Natural killer cell (primary cell): ENCODE data around the gene SULF2. TPM values are rescaled to one million over a fixed set of nuclear protein-coding genes. Genes with fewer than 3 reads are reported as not detected.

Experiments used
- ATAC-seq, 3 donors: fragments of 150-1000 bp in 2 of 3; fragments of 200-7000 bp in 1 of 3; cut with Tn5 transposase; 1 replicate in 1 of 3; 2 replicates in 2 of 3; pipeline ENCODE4 v1.10.0; 2021; ENCODE audit warnings: mild to moderate bottlenecking in 2 of 3, moderate library complexity in 2 of 3
- DNase-seq, 2 donors: peaks; one replicate each; pipeline versions ENCODE4 v3.0.0 to v3.0.0-alpha.2; 2013 to 2021; ENCODE audit warnings: mixed read lengths in 1 of 2
- H3K27ac ChIP-seq: one replicate; pipeline ENCODE4 v1.5.1; 2013; ENCODE audit warnings: mild to moderate bottlenecking, low read length
- H3K27me3 ChIP-seq: one replicate; pipeline ENCODE4 v1.6.1; 2013; ENCODE audit warnings: low read length; ENCODE audit not compliant: control insufficient read depth, insufficient read depth
- H3K36me3 ChIP-seq: one replicate; pipeline ENCODE4 v1.6.1; 2013; ENCODE audit warnings: low read length; ENCODE audit not compliant: control insufficient read depth, insufficient read depth
- H3K4me1 ChIP-seq: one replicate; pipeline ENCODE4 v1.6.1; 2013; ENCODE audit warnings: low read length; ENCODE audit not compliant: control insufficient read depth, insufficient read depth
- H3K4me3 ChIP-seq: one replicate; pipeline ENCODE4 v1.5.1; 2013; ENCODE audit warnings: low read length
- H3K9me3 ChIP-seq: one replicate; pipeline ENCODE4 v1.6.1; 2013; ENCODE audit warnings: low read length; ENCODE audit not compliant: control insufficient read depth, insufficient read depth
- H3K27ac Mint-ChIP-seq, 2 donors: one replicate each; pipeline ENCODE4 v1.8.0; 2022; ENCODE audit warnings: mild to moderate bottlenecking in 2 of 2, mixed read lengths in 2 of 2, moderate library complexity in 1 of 2
- H3K27me3 Mint-ChIP-seq, 2 donors: one replicate each; pipeline ENCODE4 v1.8.0; 2022; ENCODE audit warnings: low read depth in 2 of 2, mixed read lengths in 2 of 2
- H3K36me3 Mint-ChIP-seq: one replicate; pipeline ENCODE4 v1.8.0; 2022; ENCODE audit warnings: mixed read lengths
- H3K4me1 Mint-ChIP-seq, 2 donors: one replicate each; pipeline ENCODE4 v1.8.0; 2022; ENCODE audit warnings: mixed read lengths in 2 of 2
- H3K4me3 Mint-ChIP-seq: one replicate; pipeline ENCODE4 v1.8.0; 2022; ENCODE audit warnings: mild to moderate bottlenecking, moderate library complexity, mixed read lengths
- H3K9me3 Mint-ChIP-seq, 2 donors: one replicate each; pipeline ENCODE4 v1.8.0; 2022; ENCODE audit warnings: mixed read lengths in 2 of 2
- WGBS: methylation state at CpG from one replicate; pipeline ENCODE4 v1.1.7; 2013; ENCODE audit warnings: missing lambda C conversion rate; ENCODE audit not compliant: insufficient coverage; 5-methylcytosine and 5-hydroxymethylcytosine counted together
- intact Hi-C: fragments of 100-400 bp; cut with micrococcal nuclease; formaldehyde crosslinking; loops from one replicate; pipeline ENCODE4 v1.14.2; 2022
- total RNA-seq, 4 donors: library from RNA; stranded (reverse); fragments of 120-200 nt in 1 of 4; gene quantifications; one replicate each; pipeline versions ENCODE4 v1.2.3 to v1.2.4, GENCODE V29; 2013 to 2022
- TF ChIP-seq, protein P1 (sequence below): fragments of 200-600 bp; IDR thresholded peaks from one replicate; pipeline ENCODE4 v1.8.0; 2022; ENCODE audit warnings: antibody characterized with exemption

SULF2 gene
- total RNA-seq, 3 donors from 2014 or later (not counting 1 experiment from before 2014, with no cell fraction given) = 8.1 to 48.7 (median 12.3) TPM

DNA sequence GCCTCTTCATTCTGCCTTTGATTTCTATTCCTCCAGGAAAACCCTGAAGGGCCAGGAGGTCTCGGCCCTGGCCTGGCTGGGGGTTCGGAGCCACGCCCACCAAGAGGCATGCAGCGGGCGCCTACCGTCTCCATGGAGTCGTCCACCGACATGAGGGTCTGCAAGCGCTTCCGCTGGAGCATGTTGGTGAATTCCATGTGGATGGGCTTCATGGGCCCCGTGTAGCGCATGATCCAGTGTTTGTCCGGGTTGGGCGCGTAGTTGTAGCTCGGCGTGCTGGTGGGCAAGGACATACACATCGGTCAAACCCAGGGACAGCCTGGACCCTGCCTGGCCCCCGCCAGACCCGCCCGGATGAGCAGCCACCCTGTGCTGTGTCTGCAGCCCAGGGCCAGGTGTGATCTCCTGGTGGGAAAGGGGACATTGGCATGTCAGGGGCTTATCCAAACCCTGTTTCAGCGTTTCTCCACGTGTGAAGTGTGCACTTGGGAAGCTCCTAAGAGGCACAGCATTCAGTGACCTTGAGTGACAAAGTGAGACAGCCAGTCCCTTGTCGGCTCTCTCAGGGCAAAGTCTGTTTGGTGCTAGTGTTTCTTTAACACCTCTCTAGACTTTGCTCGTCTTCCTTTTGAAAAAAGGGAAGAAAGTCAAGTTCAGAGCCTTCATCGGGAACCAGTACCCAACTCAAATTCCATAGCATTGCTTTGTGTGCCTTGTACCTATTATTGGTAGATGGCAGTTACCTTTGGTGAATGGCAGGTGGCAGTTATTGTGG, 100.8 kb downstream of the SULF2 start:
- Histone ChIP-seq H3K4me3 (no peak overlapping the region), H3K4me1 (no peaks in the 10 kb centered on the region), H3K9me3 (no peaks in the 10 kb centered on the region), H3K27me3 (no peaks in the 10 kb centered on the region), H3K36me3 (no peaks in the 10 kb centered on the region), H3K27ac (no peak overlapping the region)
- intact Hi-C loops = no loop called here
- DNase-seq = no peak
- H3K9me3 Mint-ChIP-seq = no peaks in the 10 kb centered on the region
- H3K27ac Mint-ChIP-seq = no peak overlapping the region
- H3K36me3 Mint-ChIP-seq = no peaks in the 10 kb centered on the region
- H3K27me3 Mint-ChIP-seq = peaks cover 0 to 6% of the 10 kb centered on the region in 2 donors
- H3K4me1 Mint-ChIP-seq = peaks cover under 1% of the 10 kb centered on the region in 2 donors
- WGBS = 85% methylated on average over 26 of the region's 26 CpGs
- no peak for ATAC-seq
- no peak overlapping the region for H3K4me3 Mint-ChIP-seq
- TF ChIP-seq, protein P1, sequence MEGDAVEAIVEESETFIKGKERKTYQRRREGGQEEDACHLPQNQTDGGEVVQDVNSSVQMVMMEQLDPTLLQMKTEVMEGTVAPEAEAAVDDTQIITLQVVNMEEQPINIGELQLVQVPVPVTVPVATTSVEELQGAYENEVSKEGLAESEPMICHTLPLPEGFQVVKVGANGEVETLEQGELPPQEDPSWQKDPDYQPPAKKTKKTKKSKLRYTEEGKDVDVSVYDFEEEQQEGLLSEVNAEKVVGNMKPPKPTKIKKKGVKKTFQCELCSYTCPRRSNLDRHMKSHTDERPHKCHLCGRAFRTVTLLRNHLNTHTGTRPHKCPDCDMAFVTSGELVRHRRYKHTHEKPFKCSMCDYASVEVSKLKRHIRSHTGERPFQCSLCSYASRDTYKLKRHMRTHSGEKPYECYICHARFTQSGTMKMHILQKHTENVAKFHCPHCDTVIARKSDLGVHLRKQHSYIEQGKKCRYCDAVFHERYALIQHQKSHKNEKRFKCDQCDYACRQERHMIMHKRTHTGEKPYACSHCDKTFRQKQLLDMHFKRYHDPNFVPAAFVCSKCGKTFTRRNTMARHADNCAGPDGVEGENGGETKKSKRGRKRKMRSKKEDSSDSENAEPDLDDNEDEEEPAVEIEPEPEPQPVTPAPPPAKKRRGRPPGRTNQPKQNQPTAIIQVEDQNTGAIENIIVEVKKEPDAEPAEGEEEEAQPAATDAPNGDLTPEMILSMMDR = no peak

DNA sequence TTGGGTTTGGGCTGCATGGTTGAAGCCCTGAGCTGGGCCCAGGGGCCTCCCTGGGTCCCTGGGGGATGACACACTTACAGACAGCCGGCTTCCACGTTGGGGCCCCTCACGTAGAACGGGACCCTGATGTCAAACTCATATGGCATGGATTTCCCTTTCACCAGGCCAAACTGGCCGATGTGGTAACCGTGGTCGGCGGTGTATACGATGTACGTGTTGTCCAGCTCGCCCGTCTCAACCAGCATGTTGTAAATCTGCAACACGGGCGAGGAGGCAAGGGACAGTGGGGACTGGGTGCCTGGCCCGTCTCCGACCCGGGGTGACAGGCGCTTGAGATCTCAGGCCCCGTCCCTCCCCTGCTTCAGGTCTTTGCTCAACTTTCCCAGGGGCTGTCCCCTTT, 102.4 kb downstream of the SULF2 start:
- ATAC-seq = no peak
- DNase-seq = no peak
- Histone ChIP-seq H3K27ac (no peak overlapping the region), H3K9me3 (no peaks in the 10 kb centered on the region), H3K36me3 (no peaks in the 10 kb centered on the region), H3K4me3 (no peak overlapping the region), H3K27me3 (no peaks in the 10 kb centered on the region), H3K4me1 (no peaks in the 10 kb centered on the region)
- Mint-ChIP-seq H3K9me3 (no peaks in the 10 kb centered on the region), H3K27ac (no peak overlapping the region), H3K36me3 (no peaks in the 10 kb centered on the region), H3K4me3 (no peak overlapping the region), H3K4me1 (peaks cover 6 to 7% of the 10 kb centered on the region in 2 donors), H3K27me3 (peaks cover 0 to 8% of the 10 kb centered on the region in 2 donors)
- intact Hi-C loops = no loop called here
- WGBS = 90% methylated on average over 19 of the region's 19 CpGs
- TF ChIP-seq, protein P1 = no peak

DNA sequence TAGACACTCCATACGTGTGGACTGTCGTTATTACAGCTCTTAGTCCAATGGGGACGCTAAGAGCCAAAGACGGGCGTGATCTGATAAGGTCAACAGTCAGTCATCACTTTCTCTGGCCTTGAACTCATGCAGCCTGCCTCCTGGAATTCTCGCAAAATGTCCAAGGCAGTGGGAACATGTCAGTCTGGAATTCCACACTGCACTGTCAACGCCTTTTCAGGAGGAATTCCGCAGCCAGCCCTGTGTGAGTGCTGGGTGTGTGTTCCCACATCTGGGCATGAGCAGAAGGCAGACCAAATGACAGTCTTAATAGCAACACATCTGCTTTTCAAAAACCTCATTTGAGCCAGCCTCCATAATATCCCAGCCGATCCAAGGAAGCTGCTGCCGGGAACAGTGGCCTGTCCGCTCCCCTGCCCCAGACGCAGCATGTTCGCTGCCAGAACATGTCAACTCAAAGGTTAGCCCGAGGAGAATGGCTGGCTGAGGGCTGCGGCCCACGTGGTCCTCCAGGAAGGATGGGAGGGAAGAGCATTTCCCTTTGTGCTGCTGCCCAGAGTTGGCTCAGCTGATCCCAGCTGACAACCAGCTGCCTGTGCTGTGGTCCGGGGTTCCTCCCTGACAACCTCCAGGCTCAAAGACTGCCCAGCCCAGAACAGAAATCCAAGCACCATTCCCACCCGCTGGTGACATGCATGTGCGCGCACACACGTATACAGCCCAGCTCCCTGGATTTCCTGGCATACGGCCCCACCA, 103.1 kb downstream of the SULF2 start:
- Mint-ChIP-seq H3K4me1 (peaks cover 6 to 7% of the 10 kb centered on the region in 2 donors), H3K36me3 (no peaks in the 10 kb centered on the region), H3K27ac (no peak overlapping the region), H3K4me3 (no peak overlapping the region), H3K27me3 (peaks cover 0 to 2% of the 10 kb centered on the region in 2 donors), H3K9me3 (no peaks in the 10 kb centered on the region)
- ATAC-seq = no peak
- no peaks in the 10 kb centered on the region for H3K36me3 ChIP-seq
- H3K9me3 ChIP-seq = no peaks in the 10 kb centered on the region
- DNase-seq = no peak
- H3K27me3 ChIP-seq = no peaks in the 10 kb centered on the region
- 88% methylated on average over 22 of the region's 22 CpGs for WGBS
- intact Hi-C loops = no loop called here
- H3K4me3 ChIP-seq = no peak overlapping the region
- TF ChIP-seq, protein P1 = no peak
- no peaks in the 10 kb centered on the region for H3K4me1 ChIP-seq
- H3K27ac ChIP-seq = no peak overlapping the region
